T-helper 2 cell treated with Interferon-gamma antibody and Interleukin-4, amounts not matched to agents 5 μg/mL and 100 μg/mL, for 36 hours (primary cell): ENCODE measurements around the gene GSTM1.

ENCODE experiments used
- DNase-seq: peaks from one replicate; pipeline ENCODE4 v3.0.0; 2021; ENCODE audit warnings: low spot score
- H3K27ac Mint-ChIP-seq: one replicate; pipeline ENCODE4 v1.8.0; 2021; ENCODE audit warnings: mild to moderate bottlenecking, mixed read lengths
- H3K27me3 Mint-ChIP-seq: one replicate; pipeline ENCODE4 v1.8.0; 2021; ENCODE audit warnings: low read depth, mixed read lengths
- H3K36me3 Mint-ChIP-seq: one replicate; pipeline ENCODE4 v1.8.0; 2021; ENCODE audit warnings: low read depth, mixed read lengths
- H3K4me1 Mint-ChIP-seq: one replicate; pipeline ENCODE4 v1.8.0; 2021; ENCODE audit warnings: low read depth, mixed read lengths
- H3K4me3 Mint-ChIP-seq: one replicate; pipeline ENCODE4 v1.8.0; 2022; ENCODE audit warnings: mild to moderate bottlenecking, moderate library complexity, mixed read lengths
- H3K9me3 Mint-ChIP-seq: one replicate; pipeline ENCODE4 v1.8.0; 2021; ENCODE audit warnings: mixed read lengths

The GSTM1 gene

GRCh38 chr1:109740615-109741373 lies 53.2 kb downstream of the GSTM1 start, which contains the start of gene GSTM3:
Gene GSTM3, minus strand, starts transcription at chr1:109741038. Its CDS starts 751 bp downstream, at chr1:109740287.
- Mint-ChIP-seq H3K4me1 (peaks cover 11% of the 10 kb centered on the region), H3K4me3 (peak within 1 kb of the TSS; percentile 65), H3K27ac (peak within 1 kb of the TSS; percentile 81), H3K36me3 (no peaks in the 10 kb centered on the region), H3K9me3 (no peaks in the 10 kb centered on the region), H3K27me3 (peaks cover 40% of the 10 kb centered on the region)
- no peak for DNase-seq
